NT2/D1 (cell line): ENCODE measurements around the gene EXOC1.

Experiments
- SUZ12 ChIP-seq: IDR thresholded peaks from 2 replicates; pipeline ENCODE4 v1.6.1; 2011; ENCODE audit not compliant: insufficient read length, insufficient read depth; ENCODE audit errors: extremely low read depth
- YY1 ChIP-seq: IDR thresholded peaks from 2 replicates; pipeline ENCODE4 v1.6.1; 2011; ENCODE audit not compliant: insufficient read length, insufficient read depth
- ZNF274 ChIP-seq: IDR thresholded peaks from 2 replicates; pipeline ENCODE4 v1.6.1; 2011; ENCODE audit warnings: mild to moderate bottlenecking, low read depth, low read length

DNA sequence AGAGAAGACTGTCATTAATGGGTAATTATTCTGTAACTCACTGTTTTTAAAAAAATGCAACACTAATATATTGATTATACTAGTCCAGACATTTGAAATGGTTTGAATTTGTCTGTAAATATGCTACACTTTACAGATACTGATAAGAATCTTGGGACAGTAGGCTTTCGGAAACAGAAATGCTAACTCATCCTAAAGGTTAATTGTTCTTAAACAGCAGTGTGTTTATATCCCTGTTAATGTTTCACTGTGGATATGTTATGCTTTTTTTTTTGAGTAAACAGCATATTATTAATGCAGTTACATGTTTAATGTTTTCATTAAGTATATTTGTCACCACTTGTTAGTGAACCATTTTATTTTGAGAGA lies 31.4 kb downstream of the EXOC1 start:
- TF ChIP-seq ZNF274, result no peak
- no peak for TF ChIP-seq YY1
- TF ChIP-seq SUZ12, result no peak
